Hepatocyte (in vitro differentiated cells): ENCODE measurements around the gene DCXR. TPM values are rescaled to one million over a fixed set of nuclear protein-coding genes. Genes with fewer than 3 reads are reported as not detected.

Experiments
- DNase-seq: peaks from one replicate; pipeline ENCODE4 v3.0.0-alpha.2; 2016; ENCODE audit warnings: low spot score
- H2AFZ ChIP-seq: fragments of 200-600 bp; sonication (generic); 2 replicates; pipeline ENCODE4 v1.6.0; 2016; ENCODE audit warnings: antibody characterized with exemption, mild to moderate bottlenecking
- H3K27ac ChIP-seq: fragments of 200-600 bp; sonication (generic); 2 replicates; pipeline ENCODE4 v1.5.1; 2016; ENCODE audit warnings: mild to moderate bottlenecking
- H3K27me3 ChIP-seq: fragments of 200-600 bp; sonication (generic); 2 replicates; pipeline ENCODE4 v1.6.1; 2016
- H3K36me3 ChIP-seq: fragments of 200-600 bp; sonication (generic); replicated peaks from 2 replicates; pipeline ENCODE4 v1.5.1; 2016; ENCODE audit warnings: low read depth; ENCODE audit not compliant: insufficient read depth
- H3K4me1 ChIP-seq: fragments of 200-600 bp; sonication (generic); 2 replicates; pipeline ENCODE4 v1.5.1; 2016; ENCODE audit warnings: mild to moderate bottlenecking, moderate library complexity; ENCODE audit not compliant: insufficient read depth
- H3K4me2 ChIP-seq: fragments of 200-600 bp; sonication (generic); 2 replicates; pipeline ENCODE4 v1.6.0; 2016
- H3K4me3 ChIP-seq: fragments of 200-600 bp; sonication (generic); 2 replicates; pipeline ENCODE4 v1.5.1; 2016; ENCODE audit warnings: mild to moderate bottlenecking
- H3K79me2 ChIP-seq: fragments of 200-600 bp; sonication (generic); 2 replicates; pipeline ENCODE4 v1.6.0; 2017; ENCODE audit warnings: mild to moderate bottlenecking
- H3K9me2 ChIP-seq: fragments of 200-600 bp; sonication (generic); replicated peaks from 2 replicates; pipeline ENCODE4 v1.6.0; 2017; ENCODE audit warnings: mild to moderate bottlenecking; ENCODE audit not compliant: insufficient read depth
- H3K9me3 ChIP-seq: fragments of 200-600 bp; sonication (generic); 2 replicates; pipeline ENCODE4 v1.5.1; 2016; ENCODE audit warnings: low read depth, mild to moderate bottlenecking
- H4K20me1 ChIP-seq: fragments of 200-600 bp; sonication (generic); 2 replicates; pipeline ENCODE4 v1.6.0; 2016; ENCODE audit warnings: mild to moderate bottlenecking; ENCODE audit not compliant: insufficient read depth, poor library complexity, severe bottlenecking
- CTCF ChIP-seq: fragments of 200-600 bp; sonication (generic); IDR thresholded peaks from 2 replicates; pipeline ENCODE4 v1.5.1; 2016; ENCODE audit warnings: antibody characterized with exemption, mild to moderate bottlenecking; ENCODE audit not compliant: poor library complexity
- EZH2 ChIP-seq: fragments of 200-600 bp; sonication (generic); IDR thresholded peaks from 2 replicates; pipeline ENCODE4 v1.6.1; 2016; ENCODE audit warnings: antibody characterized with exemption, mild to moderate bottlenecking, borderline replicate concordance
- EZH2phosphoT487 ChIP-seq: fragments of 200-600 bp; sonication (generic); IDR thresholded peaks from one replicate; pipeline ENCODE4 v1.6.1; 2018; ENCODE audit warnings: antibody characterized with exemption, mild to moderate bottlenecking, low read depth, moderate library complexity; ENCODE audit not compliant: unreplicated experiment, severe bottlenecking
- WGBS: methylation state at CpG from one replicate; pipeline ENCODE4 v1.1.6; 2016; ENCODE audit warnings: low lambda C conversion rate; ENCODE audit errors: missing lambda C conversion rate; 5-methylcytosine and 5-hydroxymethylcytosine counted together
- polyA plus RNA-seq: library from polyadenylated mRNA; unstranded; fragments of >200 nt; fragmentation: Nextera tagmentation; extraction: Ambion mirVana; gene quantifications from 2 replicates; pipeline ENCODE4 v1.2.1, GENCODE V29; 2016
- total RNA-seq: library from RNA; depleted of rRNA; stranded (reverse); fragments of >200 nt; gene quantifications from 2 replicates; pipeline ENCODE4 v1.2.3, GENCODE V29; 2014

Gene DCXR
- total and polyA plus RNA-seq, 2 experiments from 2014 or later: 118 to 207 TPM

GRCh38 chr17:82006468-82007227 is 30.8 kb downstream of the DCXR start:
- Histone ChIP-seq H3K9me2 (no peaks in the 10 kb centered on the region), H3K4me2 (no peak overlapping the region), H3K4me3 (no peak overlapping the region), H3K27me3 (no peaks in the 10 kb centered on the region), H3K4me1 (peaks cover 18% of the 10 kb centered on the region), H4K20me1 (no peaks in the 10 kb centered on the region), H2AFZ (no peak overlapping the region), H3K36me3 (no peaks in the 10 kb centered on the region), H3K9me3 (no peaks in the 10 kb centered on the region), H3K27ac (no peak overlapping the region), H3K79me2 (peaks cover 7% of the 10 kb centered on the region)
- WGBS: 86% methylated on average over 24 of the region's 24 CpGs
- TF ChIP-seq CTCF (no peak), EZH2phosphoT487 (no peak), EZH2 (no peak)
- no peak for DNase-seq

- H3K27ac ChIP-seq: no peak overlapping the region
- no peaks in the 10 kb centered on the region for H3K36me3 ChIP-seq
- TF ChIP-seq EZH2 (no peak), EZH2phosphoT487 (no peak), CTCF (no peak)
- H3K79me2 ChIP-seq: peaks cover 7% of the 10 kb centered on the region
- WGBS: 96% methylated on average over 30 of the region's 30 CpGs
- H3K27me3 ChIP-seq: no peaks in the 10 kb centered on the region
- H3K9me2 ChIP-seq: no peaks in the 10 kb centered on the region
- no peak for DNase-seq
- peaks cover 19% of the 10 kb centered on the region for H3K4me1 ChIP-seq
- H3K4me2 ChIP-seq: no peak overlapping the region
- H2AFZ ChIP-seq: no peak overlapping the region
- no peaks in the 10 kb centered on the region for H3K9me3 ChIP-seq
- H3K4me3 ChIP-seq: no peak overlapping the region
- no peaks in the 10 kb centered on the region for H4K20me1 ChIP-seq
Observed at GRCh38 chr17:82005701-82006348, 31.7 kb downstream of the DCXR start.

DNA sequence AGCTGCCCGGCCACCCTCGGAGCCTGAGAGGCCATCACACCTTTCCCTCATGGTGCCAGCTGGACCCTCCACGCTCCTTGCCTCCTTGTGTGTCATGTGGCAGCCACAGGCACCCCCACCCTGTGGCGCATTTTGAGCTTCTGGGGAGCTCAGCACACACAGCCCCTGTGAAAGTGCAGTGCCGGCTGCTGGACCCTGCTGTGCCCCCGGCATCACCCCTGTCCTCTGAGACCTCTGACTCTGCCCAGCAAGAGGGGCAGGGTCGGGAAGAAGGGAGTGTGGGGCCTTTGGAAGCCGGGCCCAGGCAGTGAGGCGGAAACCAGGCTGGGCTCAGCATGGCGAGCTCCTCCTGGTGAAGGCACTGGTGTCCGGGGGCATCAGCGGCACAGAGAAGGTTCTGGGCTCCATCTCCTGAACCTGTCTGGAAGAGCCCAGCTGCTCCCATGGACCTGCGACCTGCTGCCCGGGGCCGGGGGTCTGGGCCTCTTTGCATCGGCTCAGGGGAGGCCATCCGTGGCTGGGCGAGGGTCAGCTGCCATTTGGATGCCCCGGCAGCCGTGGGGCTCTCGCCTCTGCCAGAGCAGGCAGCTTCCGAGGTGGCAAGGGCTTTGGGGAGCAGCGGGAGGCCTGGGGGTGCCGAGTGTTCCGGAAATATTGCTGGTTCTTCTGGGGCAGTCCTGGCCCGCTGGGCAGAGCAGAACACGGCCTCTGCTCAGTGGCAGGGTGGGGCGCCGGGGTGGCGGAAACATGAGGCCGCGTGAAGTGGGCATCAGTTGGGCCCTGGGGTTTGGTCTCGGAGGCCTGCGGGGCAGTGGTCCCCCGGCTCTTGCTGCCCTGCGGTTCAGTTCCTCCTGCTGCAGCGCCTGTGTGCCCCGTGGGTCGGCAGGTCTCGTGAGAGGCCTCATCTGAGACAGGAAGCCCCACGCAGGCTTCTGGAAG is 32.7 kb downstream of the DCXR start:
- no peak overlapping the region for H2AFZ ChIP-seq
- peaks cover 7% of the 10 kb centered on the region for H3K79me2 ChIP-seq

More for the DNA sequence above, 32.7 kb downstream of the DCXR start:
- TF ChIP-seq EZH2 (no peak), CTCF (no peak), EZH2phosphoT487 (no peak)
- peak overlapping the region; percentile 58 for H3K27ac ChIP-seq
- no peaks in the 10 kb centered on the region for H3K27me3 ChIP-seq
- no peaks in the 10 kb centered on the region for H3K9me3 ChIP-seq
- no peak overlapping the region for H3K4me3 ChIP-seq
- H4K20me1 ChIP-seq: no peaks in the 10 kb centered on the region
- 95% methylated on average over 37 of the region's 41 CpGs for WGBS
- H3K9me2 ChIP-seq: no peaks in the 10 kb centered on the region
- no peak overlapping the region for H3K4me2 ChIP-seq
- no peak for DNase-seq
- H3K4me1 ChIP-seq: peaks cover 25% of the 10 kb centered on the region
- no peaks in the 10 kb centered on the region for H3K36me3 ChIP-seq
